Tibial nerve (tissue), 4 donors: Measurements from ENCODE around the gene SSBP2.

Experiments used
- CTCF ChIP-seq, 5 experiments: fragments of 200-600 bp in 3 of 5; fragments of 450-650 bp in 2 of 5; sonication (generic) in 3 of 5; IDR thresholded peaks; one replicate each; pipeline ENCODE4 v1.5.1; 2016 to 2019; ENCODE audit warnings: antibody characterized with exemption in 5 of 5, mild to moderate bottlenecking in 3 of 5, moderate library complexity in 2 of 5
- EP300 ChIP-seq, 2 donors: sonication (generic); formaldehyde crosslinking; IDR thresholded peaks; one replicate each; pipeline ENCODE4 v1.6.1; 2017; ENCODE audit warnings: antibody characterized with exemption in 2 of 2, mild to moderate bottlenecking in 1 of 2

GRCh38 chr5:81469676-81470075 is 281.2 kb downstream of the SSBP2 start:
- TF ChIP-seq CTCF (IDR thresholded peaks at IDR 0.05) (no peak), EP300 (IDR thresholded peaks at IDR 0.05) (no peak)
